IMR-90 (cell line): Measurements from ENCODE around the gene DGKZ. TPM values are rescaled to one million over a fixed set of nuclear protein-coding genes. Genes with fewer than 3 reads are reported as not detected.

Experiments
- ATAC-seq: fragments of 200-7000 bp; cut with Tn5 transposase; 2 replicates; pipeline ENCODE4 v1.9.1; 2020; ENCODE audit warnings: low read depth, mild to moderate bottlenecking, moderate library complexity
- BruUV-seq: library from RNA; stranded (reverse); fragments of 400-500 nt; replicated peaks from 2 replicates; lab custom pipeline; 2021; lab: Mats Ljungman, UMichigan
- CTCF ChIA-PET: fragments of 300-600 bp; formaldehyde crosslinking; extraction: SDS; loops from one replicate; lab custom pipeline; 2021; ENCODE audit warnings: antibody characterized with exemption; lab: Yijun Ruan, JAX
- POLR2A ChIA-PET: fragments of 300-600 bp; sonication (Branson Sonifier 250); formaldehyde crosslinking; loops from one replicate; lab custom pipeline; 2022; ENCODE audit warnings: antibody characterized with exemption; ENCODE audit not compliant: unreplicated experiment; lab: Charles Lee
- DNase-seq: peaks from one replicate; pipeline ENCODE4 v3.0.0; 2013
- H2AFZ ChIP-seq: replicated peaks from 2 replicates; pipeline ENCODE3; 2013; ENCODE audit warnings: low read length, mild to moderate bottlenecking; ENCODE audit not compliant: poor library complexity
- H2AK5ac ChIP-seq: 2 replicates; pipeline ENCODE4 v1.6.1; 2013; ENCODE audit warnings: low read depth, low read length, inconsistent platforms
- H2AK9ac ChIP-seq: replicated peaks from 2 replicates; pipeline ENCODE3; 2013; ENCODE audit warnings: mild to moderate bottlenecking, low read depth, low read length, moderate library complexity; ENCODE audit not compliant: poor library complexity
- H2BK120ac ChIP-seq: 2 replicates; pipeline ENCODE4 v1.6.1; 2013; ENCODE audit warnings: low read depth, low read length, inconsistent platforms
- H2BK15ac ChIP-seq: 3 replicates; pipeline ENCODE4 v1.6.1; 2013; ENCODE audit warnings: low read depth, low read length, inconsistent platforms
- H2BK20ac ChIP-seq: 2 replicates; pipeline ENCODE4 v1.6.1; 2013; ENCODE audit warnings: low read depth, mild to moderate bottlenecking, inconsistent platforms, low read length, moderate library complexity
- H2BK5ac ChIP-seq: 2 replicates; pipeline ENCODE4 v1.6.1; 2013; ENCODE audit warnings: mild to moderate bottlenecking, low read depth, low read length, inconsistent platforms; ENCODE audit not compliant: poor library complexity, severe bottlenecking
- H3K14ac ChIP-seq: replicated peaks from 2 replicates; pipeline ENCODE4 v1.6.1; 2013; ENCODE audit warnings: low read depth, low read length, inconsistent platforms
- H3K18ac ChIP-seq: 2 replicates; pipeline ENCODE4 v1.6.1; 2013; ENCODE audit warnings: low read depth, low read length, control low read depth
- H3K23ac ChIP-seq: 2 replicates; pipeline ENCODE4 v1.6.1; 2013; ENCODE audit warnings: low read depth, low read length, inconsistent platforms
- H3K27ac ChIP-seq: 2 replicates; pipeline ENCODE4 v1.5.1; 2013; ENCODE audit warnings: mild to moderate bottlenecking, control low read depth, low read length; ENCODE audit not compliant: insufficient read depth
- H3K27me3 ChIP-seq: 2 replicates; pipeline ENCODE4 v1.6.1; 2013; ENCODE audit warnings: low read length; ENCODE audit not compliant: control insufficient read depth, insufficient read depth
- H3K36me3 ChIP-seq: 2 replicates; pipeline ENCODE4 v1.6.1; 2013; ENCODE audit warnings: low read length, mixed read lengths; ENCODE audit not compliant: control insufficient read depth, insufficient read depth
- H3K4ac ChIP-seq: 2 replicates; pipeline ENCODE4 v1.6.1; 2013; ENCODE audit warnings: low read depth, low read length, inconsistent platforms
- H3K4me1 ChIP-seq: 2 replicates; pipeline ENCODE4 v1.6.1; 2013; ENCODE audit warnings: low read length, mixed read lengths; ENCODE audit not compliant: control insufficient read depth, insufficient read depth
- H3K4me2 ChIP-seq: 2 replicates; pipeline ENCODE4 v1.6.1; 2013; ENCODE audit warnings: low read depth, mild to moderate bottlenecking, control low read depth, low read length, moderate library complexity
- H3K4me3 ChIP-seq: 2 replicates; pipeline ENCODE4 v1.5.1; 2013; ENCODE audit warnings: low read depth, mild to moderate bottlenecking, control low read depth, low read length, moderate library complexity; ENCODE audit not compliant: insufficient read depth
- H3K56ac ChIP-seq: 2 replicates; pipeline ENCODE4 v1.6.1; 2013; ENCODE audit warnings: low read length, inconsistent platforms; ENCODE audit not compliant: insufficient read depth; ENCODE audit errors: extremely low read depth
- H3K79me1 ChIP-seq, 2 experiments: 2 replicates each; pipeline ENCODE4 v1.6.1; 2013; ENCODE audit warnings: low read length in 2 of 2, inconsistent platforms in 1 of 2, low read depth in 1 of 2
- H3K9ac ChIP-seq: 2 replicates; pipeline ENCODE4 v1.6.1; 2013; ENCODE audit warnings: low read depth, low read length, control low read depth
- H3K9me1 ChIP-seq: 2 replicates; pipeline ENCODE4 v1.6.1; 2013; ENCODE audit warnings: low read length, inconsistent platforms; ENCODE audit not compliant: insufficient read depth
- H3K9me3 ChIP-seq: 2 replicates; pipeline ENCODE4 v1.6.1; 2013; ENCODE audit warnings: low read length; ENCODE audit not compliant: control insufficient read depth, insufficient read depth
- H4K20me1 ChIP-seq: 2 replicates; pipeline ENCODE4 v1.6.1; 2013; ENCODE audit warnings: low read length, inconsistent platforms; ENCODE audit not compliant: insufficient read depth
- H4K5ac ChIP-seq: 2 replicates; pipeline ENCODE4 v1.6.1; 2013; ENCODE audit warnings: mild to moderate bottlenecking, low read depth, low read length, control low read depth
- H4K8ac ChIP-seq, 2 experiments: 2 replicates each; pipeline ENCODE4 v1.6.1; 2013; ENCODE audit warnings: low read depth in 2 of 2, low read length in 2 of 2, control low read depth in 1 of 2, inconsistent platforms in 1 of 2
- H4K91ac ChIP-seq: 2 replicates; pipeline ENCODE4 v1.6.1; 2013; ENCODE audit warnings: low read depth, low read length, inconsistent platforms; ENCODE audit not compliant: insufficient read depth
- MAZ ChIP-seq: IDR thresholded peaks from 2 replicates; pipeline ENCODE4 v1.6.1; 2012; ENCODE audit warnings: low read depth, mild to moderate bottlenecking, low read length, improper control_type of control experiment, moderate library complexity, borderline replicate concordance
- NFE2L2 ChIP-seq: fragments of 150-350 bp; IDR thresholded peaks from 2 replicates; pipeline ENCODE4 v1.6.1; 2016; ENCODE audit warnings: low read depth, mild to moderate bottlenecking, low read length
- RFX5 ChIP-seq: IDR thresholded peaks from 2 replicates; pipeline ENCODE4 v1.8.0; 2012; ENCODE audit warnings: low read depth, mild to moderate bottlenecking, low read length, moderate library complexity
- WGBS, 2 experiments: methylation state at CpG; one replicate each; pipeline versions ENCODE4 v1.1.5 to v1.1.7; 2013; ENCODE audit warnings: missing lambda C conversion rate in 2 of 2; ENCODE audit not compliant: insufficient read length in 1 of 2; ENCODE audit errors: extremely low coverage in 2 of 2; 5-methylcytosine and 5-hydroxymethylcytosine counted together
- dilution Hi-C: fragments of 300-500 bp; cut with HindIII; formaldehyde crosslinking; loops from one replicate; pipeline ENCODE4 v1.14.3; 2018; ENCODE audit warnings: low sequenced_read_pairs; ENCODE audit not compliant: unreplicated experiment
- in situ Hi-C: fragments of 300-500 bp; cut with MboI; formaldehyde crosslinking; loops from 3 replicates; pipeline ENCODE4 v1.14.3; 2019; ENCODE audit warnings: low sequenced_read_pairs, inconsistent platforms, mixed read lengths
- intact Hi-C: fragments of 100-400 bp; cut with micrococcal nuclease; formaldehyde crosslinking; loops from 2 replicates; pipeline ENCODE4 v1.10.0; 2022
- polyA plus RNA-seq, 3 experiments: library from polyadenylated mRNA; depleted of rRNA; stranded (reverse); fragments of >200 nt; gene quantifications; 2 replicates each; pipeline ENCODE4 v1.2.3, GENCODE V29; 2012; ENCODE audit warnings: low replicate concordance in 1 of 3
- total RNA-seq: library from RNA; depleted of rRNA; stranded (reverse); fragments of >200 nt; gene quantifications from 2 replicates; pipeline ENCODE4 v1.2.3, GENCODE V29; 2012

Gene DGKZ
- total and polyA plus RNA-seq, 2 of the 4 experiments (the other 2 are of a cell fraction): 46.8 to 62.0 TPM

- H2BK5ac ChIP-seq: no peak overlapping the region
- TF ChIP-seq MAZ (no peak), NFE2L2 (no peak), RFX5 (no peak)
- CTCF ChIA-PET: interaction anchor here (0.7 kb wide), 1 partner anchor 13 kb away, joined by 3 read pairs; no protein-coding TSS in a partner anchor
- no peak overlapping the region for H4K8ac ChIP-seq
- BruUV-seq: no TSS peak
- H2AFZ ChIP-seq: no peak overlapping the region
- peaks cover 9% of the 10 kb centered on the region; the same call in 1 of the 2 replicates for H3K9me1 ChIP-seq
- no peak overlapping the region for H3K23ac ChIP-seq
- peaks cover 33% of the 10 kb centered on the region for H4K20me1 ChIP-seq
- peaks cover 27 to 69% of the 10 kb centered on the region in 2 experiments for H3K79me1 ChIP-seq
- DNase-seq (no peak), ATAC-seq (no peak)
- no peak overlapping the region for H2AK9ac ChIP-seq
- no peak overlapping the region for H3K4ac ChIP-seq
- peaks cover 6% of the 10 kb centered on the region; the same call in 1 of the 2 replicates for H3K36me3 ChIP-seq
- no peaks in the 10 kb centered on the region for H3K9me3 ChIP-seq
- H2BK20ac ChIP-seq: no peak overlapping the region
- H2AK5ac ChIP-seq: no peak overlapping the region
- H3K27me3 ChIP-seq: no peaks in the 10 kb centered on the region
- no peak overlapping the region for H3K4me2 ChIP-seq
- H4K5ac ChIP-seq: no peak overlapping the region
- no peak overlapping the region for H3K14ac ChIP-seq
- no peak overlapping the region for H3K56ac ChIP-seq
- no peak overlapping the region for H2BK120ac ChIP-seq
- intact Hi-C loops (no loop called here), dilution Hi-C loops (no loop called here), in situ Hi-C loops (no loop called here)
- H3K18ac ChIP-seq: no peak overlapping the region
- POLR2A ChIA-PET: no interaction called here
- no peak overlapping the region for H4K91ac ChIP-seq
- no CpG with 5 or more reads among the region's 3 CpGs for WGBS, 2 experiments
- H3K4me3 ChIP-seq: no peak overlapping the region
- no peak overlapping the region for H2BK15ac ChIP-seq
- no peak overlapping the region for H3K9ac ChIP-seq
- peaks cover 41% of the 10 kb centered on the region for H3K4me1 ChIP-seq
- no peak overlapping the region for H3K27ac ChIP-seq
These were observed 17.5 kb downstream of the DGKZ start for GRCh38 chr11:46364791-46365190.
